ENCODE results near the gene PROCA1. TPM values are rescaled to one million over a fixed set of nuclear protein-coding genes. Genes with fewer than 3 reads are reported as not detected.
"Not testable (repeated sequence)": the region's sequence is repeated elsewhere in the genome, so short reads cannot be mapped to it uniquely, and the experiment has no call there.

The PROCA1 gene
- total RNA-seq, 1 donor from 2014 or later = 0.51 TPM

- peak; percentile 63 for DNase-seq
Observed at GRCh38 chr17:28725660-28726225, 14.1 kb upstream of the PROCA1 start.

DNA sequence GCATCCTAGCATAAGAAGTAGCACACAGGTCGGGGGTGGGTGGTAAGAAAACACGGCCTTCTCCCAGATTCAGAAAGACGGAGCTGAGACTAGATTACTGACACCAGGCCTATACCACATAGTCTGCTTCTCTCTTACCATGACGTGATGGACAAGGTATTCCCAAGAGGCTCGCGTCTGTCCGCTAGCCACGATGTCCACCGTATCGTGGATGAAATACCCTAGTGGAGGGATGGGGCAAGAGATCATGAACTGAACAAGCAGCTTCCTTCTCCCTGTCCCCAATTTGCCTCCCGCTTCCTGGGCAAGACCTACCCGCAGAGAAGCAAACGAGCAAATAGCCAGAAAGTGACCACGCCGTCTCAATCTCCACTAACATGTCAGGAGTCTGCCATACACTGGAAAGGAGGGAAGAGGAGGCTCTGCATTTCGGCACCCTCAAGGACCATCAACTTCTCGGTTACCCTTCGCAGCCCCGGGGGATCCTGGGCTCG is 13.5 kb upstream of the PROCA1 start:
- peak; percentile 34 for DNase-seq

- no peak for DNase-seq
Observed at GRCh38 chr17:28724500-28725165, 12.9 kb upstream of the PROCA1 start.

GRCh38 chr17:28723836-28724499 is 12.3 kb upstream of the PROCA1 start:
- not testable (repeated sequence) for DNase-seq

DNA sequence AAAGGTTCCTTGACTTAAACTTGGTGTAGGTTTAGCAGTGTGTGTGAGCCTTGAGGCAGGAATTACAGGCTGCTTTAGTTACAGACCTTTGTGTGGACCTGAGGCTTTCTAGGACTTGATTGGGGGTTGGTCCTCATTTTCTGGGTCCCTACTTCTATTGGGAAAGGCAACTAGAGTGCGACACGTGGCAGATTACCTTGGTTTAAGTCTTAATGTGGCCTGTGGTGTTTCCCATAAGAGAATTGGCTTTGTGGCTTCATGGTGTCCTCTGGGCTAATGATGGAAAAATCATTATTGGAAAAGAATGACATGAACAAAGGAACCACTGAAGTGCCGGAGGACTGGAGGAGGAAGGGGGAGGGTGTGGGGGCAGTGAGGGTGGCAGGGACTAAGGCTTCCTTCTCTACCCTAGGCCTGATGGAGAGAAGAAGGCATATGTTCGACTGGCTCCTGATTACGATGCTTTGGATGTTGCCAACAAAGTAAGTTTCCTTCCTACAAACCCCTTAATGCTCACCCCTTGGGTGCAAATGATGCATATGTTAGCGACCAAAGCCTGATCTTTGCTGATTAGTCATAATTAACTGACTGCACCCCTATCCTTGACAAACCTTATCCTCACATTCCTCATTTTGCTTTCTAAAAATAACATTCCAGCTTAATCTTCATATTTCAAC is 11.6 kb upstream of the PROCA1 start:
- DNase-seq = no peak

DNA sequence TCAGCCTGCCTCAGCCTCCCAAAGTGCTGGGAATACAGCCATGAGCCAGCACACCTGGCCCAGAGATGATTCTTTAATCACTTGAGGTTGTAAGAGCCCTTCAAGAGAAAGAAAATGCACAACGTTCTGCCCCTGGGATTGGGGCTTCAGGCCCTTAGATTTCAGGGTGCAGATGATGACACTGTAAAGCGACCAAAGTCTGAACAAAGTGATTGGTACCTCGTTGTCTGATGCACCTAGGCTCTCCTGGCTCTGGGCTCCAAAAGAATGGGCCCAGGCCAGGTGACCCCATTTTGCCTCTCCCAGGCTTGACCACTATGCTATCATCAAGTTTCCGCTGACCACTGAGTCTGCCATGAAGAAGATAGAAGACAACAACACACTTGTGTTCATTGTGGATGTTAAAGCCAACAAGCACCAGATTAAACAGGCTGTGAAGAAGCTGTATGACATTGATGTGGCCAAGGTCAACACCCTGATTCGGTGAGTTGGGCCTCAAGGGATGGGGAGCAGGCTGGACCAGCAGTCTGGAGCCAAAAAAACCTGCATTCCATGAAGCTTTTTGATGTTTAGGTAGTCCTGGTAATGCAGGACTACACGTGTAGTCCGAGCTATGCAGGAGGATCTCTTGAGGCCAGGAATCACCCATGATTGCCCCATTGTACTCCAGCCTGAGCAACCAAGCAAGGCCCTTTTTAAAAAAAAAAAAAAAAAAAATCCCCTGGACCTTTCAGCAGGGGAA is 10.9 kb upstream of the PROCA1 start:
- DNase-seq = no peak

DNA sequence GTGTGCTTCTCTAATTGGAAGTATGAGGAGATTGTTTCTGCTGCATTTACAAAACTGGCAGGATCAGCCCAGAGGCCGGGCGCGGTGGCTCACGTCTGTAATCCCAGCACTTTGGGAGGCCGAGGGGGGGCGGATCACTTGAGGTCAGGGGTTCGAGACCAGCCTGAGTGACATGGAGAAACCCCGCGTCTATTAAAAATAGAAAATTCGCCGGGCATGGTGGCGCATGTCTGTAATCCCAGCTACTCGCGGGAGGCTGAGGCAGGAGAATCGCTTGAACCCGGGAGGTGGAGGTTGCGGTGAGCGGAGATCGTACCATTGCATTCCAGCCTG is 9.3 kb upstream of the PROCA1 start:
- DNase-seq = not testable (repeated sequence)

DNA sequence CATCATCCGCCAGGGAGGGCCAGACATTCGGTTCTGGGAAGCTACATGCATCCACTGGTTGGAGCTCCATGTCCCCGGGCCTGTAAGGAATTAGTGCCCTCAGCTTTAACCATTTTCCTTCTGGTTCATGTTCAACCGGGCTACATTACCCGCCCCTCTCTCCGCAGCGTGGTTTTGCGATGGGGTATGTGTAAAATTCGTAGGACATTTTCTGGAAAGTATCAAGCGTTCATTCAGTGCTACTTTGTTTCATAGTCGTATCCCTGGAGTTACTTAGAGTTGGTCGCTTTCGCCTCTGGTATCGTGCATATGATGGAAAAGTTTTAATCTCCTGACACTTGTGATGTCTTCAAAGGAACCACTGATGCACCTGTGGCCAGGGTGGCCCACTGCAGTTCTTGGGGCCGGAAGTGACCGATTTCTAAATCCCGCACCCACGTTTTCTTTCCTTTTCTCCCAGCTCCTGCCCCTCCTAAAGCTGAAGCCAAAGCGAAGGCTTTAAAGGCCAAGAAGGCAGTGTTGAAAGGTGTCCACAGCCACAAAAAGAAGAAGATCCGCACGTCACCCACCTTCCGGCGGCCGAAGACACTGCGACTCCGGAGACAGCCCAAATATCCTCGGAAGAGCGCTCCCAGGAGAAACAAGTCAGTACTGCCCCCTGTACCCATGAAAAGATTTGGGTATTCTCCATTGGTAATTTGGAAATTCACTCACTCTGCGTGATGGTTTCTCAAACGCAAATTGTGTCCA is 8.7 kb upstream of the PROCA1 start:
- DNase-seq = peak; percentile 27

GRCh38 chr17:28719021-28719433 is 7.3 kb upstream of the PROCA1 start:
- no peak for DNase-seq

GRCh38 chr17:28718333-28719020 is 6.8 kb upstream of the PROCA1 start:
- DNase-seq = no peak

DNA sequence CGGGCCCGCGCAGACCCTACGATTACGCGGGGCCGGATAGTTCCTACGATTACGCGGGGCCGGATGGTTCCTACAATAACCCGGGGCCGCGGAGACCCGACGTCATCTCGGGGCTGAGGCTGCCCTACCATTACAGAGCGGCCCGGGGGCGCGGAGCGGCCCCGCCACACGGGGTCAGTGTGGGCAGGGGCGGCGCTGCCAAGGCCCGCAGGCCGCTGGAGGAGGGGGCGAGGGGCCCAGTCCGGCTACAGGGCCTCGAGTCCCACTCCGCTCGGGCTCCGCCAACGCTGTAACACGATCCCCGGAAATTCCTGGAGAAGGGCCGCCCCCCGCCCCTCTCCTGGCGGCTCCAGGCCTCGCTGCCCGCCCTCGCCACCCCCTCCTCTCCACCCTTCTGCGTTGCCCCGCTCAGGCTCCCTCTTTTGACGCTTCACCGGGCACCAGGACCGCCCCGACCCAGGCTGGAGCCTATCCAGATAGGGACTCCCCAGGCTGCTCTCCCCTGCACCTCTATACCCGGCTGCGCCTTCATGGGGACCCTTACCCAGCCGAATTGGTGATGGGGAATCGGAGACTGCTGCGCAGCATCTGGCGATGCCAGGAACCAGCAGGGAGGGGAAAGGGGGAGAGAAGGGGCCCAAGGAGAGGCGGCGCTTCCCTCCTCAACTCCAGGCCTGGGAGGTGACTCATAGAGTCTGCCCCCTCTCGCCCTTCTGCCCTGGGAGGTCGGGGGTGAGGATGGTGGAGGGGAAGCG is 6.1 kb upstream of the PROCA1 start, which contains the start of gene RAB34:
TSS of gene RAB34 (minus strand) at position 291 of the 755 bp plus-strand sequence. CDS start 602 bp downstream, outside the sequence.
- DNase-seq = peak; percentile 67

GRCh38 chr17:28716740-28717577 is 5.3 kb upstream of the PROCA1 start:
- DNase-seq = peak; percentile 54

DNA sequence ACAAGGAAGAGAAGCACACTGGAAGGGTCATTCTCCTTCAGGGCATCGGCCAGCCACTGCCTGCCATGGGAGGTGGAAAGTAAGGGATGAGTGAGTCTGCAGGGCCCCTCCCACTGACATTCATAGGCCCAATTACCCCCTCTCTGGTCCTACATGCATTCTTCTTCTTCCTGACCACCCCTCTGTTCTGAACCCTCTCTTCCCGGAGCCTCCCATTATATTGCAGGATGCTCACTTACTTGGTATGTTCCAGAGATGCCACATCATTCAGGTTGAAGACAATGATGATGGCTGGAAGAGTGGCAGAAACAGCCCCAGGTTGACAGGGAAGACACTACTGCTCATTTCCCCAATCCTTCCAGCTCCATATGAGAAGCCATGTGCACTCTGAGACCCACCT is 3.5 kb upstream of the PROCA1 start:
- no peak for DNase-seq

DNA sequence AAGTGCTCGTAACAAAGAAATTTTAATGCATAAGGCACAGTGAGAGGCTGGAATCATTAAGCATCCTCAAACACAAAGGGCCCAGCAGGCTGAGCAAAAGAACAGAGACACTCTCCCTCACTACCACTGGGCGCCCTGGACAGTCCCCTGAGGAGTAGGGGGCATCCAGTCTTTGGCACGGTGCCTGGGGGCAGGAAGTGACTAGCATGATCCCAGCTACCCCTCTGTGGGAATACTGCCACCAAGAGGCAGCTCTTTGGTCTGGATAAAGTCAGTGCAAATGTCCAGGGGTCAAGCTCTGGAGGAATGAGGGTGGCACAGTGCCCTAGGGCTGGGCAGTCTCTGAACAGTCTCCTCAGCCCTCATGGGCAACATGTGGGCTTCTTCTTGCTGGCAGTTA is 2.6 kb upstream of the PROCA1 start:
- DNase-seq = no peak

DNA sequence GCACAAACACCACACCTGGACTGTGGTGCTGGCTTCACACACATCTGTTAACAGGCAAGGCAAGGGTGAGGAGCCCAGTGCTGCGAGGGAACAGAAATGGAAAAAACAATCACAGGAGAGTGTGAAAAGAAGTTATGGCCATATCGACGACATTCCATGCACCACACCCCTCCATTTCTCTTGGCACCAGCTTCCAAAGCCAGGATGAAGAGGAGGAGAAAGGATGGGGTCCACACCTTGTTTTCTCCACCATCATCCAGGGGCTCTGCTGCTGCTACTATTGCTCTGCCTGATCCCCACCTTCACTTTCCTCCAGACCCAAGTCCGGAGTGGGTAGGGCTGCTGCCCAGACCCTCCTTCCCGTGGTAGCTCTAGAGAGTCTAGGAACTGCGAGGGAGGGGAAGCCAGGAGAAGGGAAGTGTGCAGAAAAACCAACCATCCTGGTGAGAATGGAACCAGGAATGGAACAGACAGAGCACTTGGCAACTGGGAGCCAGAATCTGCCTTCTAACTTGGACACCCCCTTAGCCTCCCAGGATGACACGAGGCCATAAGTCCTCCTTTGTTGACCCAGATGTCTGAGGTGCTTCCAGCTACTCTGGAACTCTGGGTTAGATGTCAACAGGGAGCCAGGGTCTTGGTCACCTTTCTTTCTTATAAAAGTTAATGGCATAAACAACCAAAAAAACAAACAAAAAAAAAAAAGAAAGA is 1.2 kb upstream of the PROCA1 start:
- no peak for DNase-seq

GRCh38 chr17:28712032-28712704 is 480 bp upstream of the PROCA1 start:
- peak; percentile 51 for DNase-seq

- peak; percentile 88 for DNase-seq
Observed at GRCh38 chr17:28710861-28711722, 596 bp downstream of the PROCA1 start.
